HEK293 (cell line): Measurements from ENCODE around the gene TECPR2.
"Not testable (repeated sequence)": the region's sequence is repeated elsewhere in the genome, so short reads cannot be mapped to it uniquely, and the experiment has no call there.

ENCODE experiments used
- CTCF ChIA-PET: fragments of 350-600 bp; formaldehyde crosslinking; extraction: SDS; loops from one replicate; lab custom pipeline; 2021; ENCODE audit warnings: antibody characterized with exemption; lab: Yijun Ruan, JAX
- POLR2A ChIA-PET: fragments of 300-600 bp; formaldehyde crosslinking; extraction: SDS; loops from one replicate; lab custom pipeline; 2020; ENCODE audit warnings: antibody characterized with exemption, inconsistent platforms; lab: Yijun Ruan, JAX
- H3K27ac ChIP-seq: fragments of 200-500 bp; sonication (Bioruptor generic); 2 replicates; pipeline ENCODE4 v1.5.1; 2014; ENCODE audit warnings: low read depth, low read length, control low read depth, inconsistent platforms; ENCODE audit errors: extremely low read depth
- H3K36me3 ChIP-seq, 2 experiments: fragments of 200-500 bp in 1 of 2; sonication (Bioruptor generic) in 1 of 2; 1 replicate in 1 of 2; 2 replicates in 1 of 2; pipeline ENCODE4 v1.5.1; 2014 to 2017; ENCODE audit warnings: inconsistent platforms in 2 of 2, low read length in 2 of 2; ENCODE audit not compliant: control insufficient read depth in 2 of 2, insufficient read depth in 1 of 2
- H3K4me1 ChIP-seq: fragments of 200-500 bp; sonication (Bioruptor generic); 2 replicates; pipeline ENCODE4 v1.5.1; 2014; ENCODE audit warnings: mild to moderate bottlenecking, low read length, inconsistent platforms; ENCODE audit not compliant: control insufficient read depth, insufficient read depth
- H3K4me3 ChIP-seq: 2 replicates; pipeline ENCODE4 v1.5.1; 2011; ENCODE audit warnings: low read depth, mild to moderate bottlenecking, control low read depth, low read length, moderate library complexity
- H3K9me3 ChIP-seq: fragments of 200-500 bp; sonication (Bioruptor generic); 2 replicates; pipeline ENCODE4 v1.5.1; 2014; ENCODE audit warnings: low read depth, low read length, inconsistent platforms; ENCODE audit not compliant: control insufficient read depth, insufficient read depth
- GLI4 ChIP-seq: fragments of 450-650 bp; formaldehyde crosslinking; IDR thresholded peaks from 2 replicates; pipeline ENCODE4 v1.5.1; 2016; ENCODE audit warnings: missing biosample characterization, missing genetic modification characterization
- GLIS1 ChIP-seq: fragments of 450-650 bp; formaldehyde crosslinking; IDR thresholded peaks from 2 replicates; pipeline ENCODE4 v1.5.1; 2016; ENCODE audit warnings: missing biosample characterization, missing genetic modification characterization
- HOXD13 ChIP-seq: sonication (generic); formaldehyde crosslinking; IDR thresholded peaks from 2 replicates; pipeline ENCODE4 v1.8.0; 2022; ENCODE audit warnings: missing genetic modification reagents, borderline replicate concordance
- KLF16 ChIP-seq: fragments of 450-650 bp; formaldehyde crosslinking; IDR thresholded peaks from 2 replicates; pipeline ENCODE4 v1.5.1; 2017; ENCODE audit warnings: missing biosample characterization, missing genetic modification characterization
- MYNN ChIP-seq: fragments of 450-650 bp; formaldehyde crosslinking; IDR thresholded peaks from 2 replicates; pipeline ENCODE4 v1.5.1; 2016; ENCODE audit warnings: missing biosample characterization, missing genetic modification characterization, borderline replicate concordance
- WT1 ChIP-seq: fragments of 450-650 bp; formaldehyde crosslinking; IDR thresholded peaks from 2 replicates; pipeline ENCODE4 v1.5.1; 2016; ENCODE audit warnings: missing biosample characterization, missing genetic modification characterization
- YY1 ChIP-seq: fragments of 450-650 bp; formaldehyde crosslinking; IDR thresholded peaks from 2 replicates; pipeline ENCODE4 v1.5.1; 2018; ENCODE audit warnings: missing biosample characterization, missing genetic modification characterization
- ZBTB1 ChIP-seq: fragments of 450-650 bp; formaldehyde crosslinking; IDR thresholded peaks from 2 replicates; pipeline ENCODE4 v1.5.1; 2016; ENCODE audit warnings: missing biosample characterization, missing genetic modification characterization
- ZBTB8A ChIP-seq: fragments of 450-650 bp; formaldehyde crosslinking; IDR thresholded peaks from 2 replicates; pipeline ENCODE4 v1.5.1; 2016; ENCODE audit warnings: missing biosample characterization, missing genetic modification characterization
- ZEB2 ChIP-seq: fragments of 450-650 bp; formaldehyde crosslinking; IDR thresholded peaks from 2 replicates; pipeline ENCODE4 v1.5.1; 2016; ENCODE audit warnings: missing biosample characterization, missing genetic modification characterization
- ZIC2 ChIP-seq: fragments of 450-650 bp; formaldehyde crosslinking; IDR thresholded peaks from 2 replicates; pipeline ENCODE4 v1.5.1; 2016; ENCODE audit warnings: missing biosample characterization, missing genetic modification characterization
- ZNF112 ChIP-seq: fragments of 450-650 bp; formaldehyde crosslinking; IDR thresholded peaks from 2 replicates; pipeline ENCODE4 v1.5.0; 2017; ENCODE audit warnings: missing biosample characterization, missing genetic modification characterization
- ZNF132 ChIP-seq: fragments of 450-650 bp; formaldehyde crosslinking; IDR thresholded peaks from 2 replicates; pipeline ENCODE4 v1.5.1; 2017; ENCODE audit warnings: missing biosample characterization, missing genetic modification characterization, borderline replicate concordance
- ZNF16 ChIP-seq: fragments of 450-650 bp; formaldehyde crosslinking; IDR thresholded peaks from 2 replicates; pipeline ENCODE4 v1.5.1; 2016; ENCODE audit warnings: low read depth, missing biosample characterization, missing genetic modification characterization
- ZNF202 ChIP-seq: fragments of 450-650 bp; formaldehyde crosslinking; IDR thresholded peaks from 2 replicates; pipeline ENCODE4 v1.5.1; 2016; ENCODE audit warnings: missing biosample characterization, missing genetic modification characterization, borderline replicate concordance
- ZNF221 ChIP-seq: fragments of 450-650 bp; formaldehyde crosslinking; IDR thresholded peaks from 2 replicates; pipeline ENCODE4 v1.5.1; 2017; ENCODE audit warnings: missing biosample characterization, missing genetic modification characterization, borderline replicate concordance
- ZNF311 ChIP-seq: fragments of 450-650 bp; formaldehyde crosslinking; IDR thresholded peaks from 2 replicates; pipeline ENCODE4 v1.5.1; 2017; ENCODE audit warnings: missing biosample characterization, missing genetic modification characterization, borderline replicate concordance
- ZNF426 ChIP-seq: fragments of 450-650 bp; formaldehyde crosslinking; IDR thresholded peaks from 2 replicates; pipeline ENCODE4 v1.5.1; 2017; ENCODE audit warnings: missing biosample characterization, missing genetic modification characterization, mild to moderate bottlenecking, inconsistent platforms, moderate library complexity
- ZNF548 ChIP-seq: fragments of 450-650 bp; formaldehyde crosslinking; IDR thresholded peaks from 2 replicates; pipeline ENCODE4 v1.5.1; 2016; ENCODE audit warnings: missing biosample characterization, missing genetic modification characterization
- ZNF623 ChIP-seq: fragments of 450-650 bp; formaldehyde crosslinking; IDR thresholded peaks from 2 replicates; pipeline ENCODE4 v1.5.1; 2016; ENCODE audit warnings: missing biosample characterization, missing genetic modification characterization
- ZNF654 ChIP-seq: fragments of 450-650 bp; formaldehyde crosslinking; IDR thresholded peaks from 2 replicates; pipeline ENCODE4 v1.5.1; 2016; ENCODE audit warnings: low read depth, missing biosample characterization, missing genetic modification characterization
- ZNF658 ChIP-seq: fragments of 450-650 bp; formaldehyde crosslinking; IDR thresholded peaks from 2 replicates; pipeline ENCODE4; 2016; ENCODE audit warnings: missing biosample characterization, missing genetic modification characterization
- ZNF670 ChIP-seq: fragments of 450-650 bp; formaldehyde crosslinking; IDR thresholded peaks from 2 replicates; pipeline ENCODE4 v1.5.1; 2016; ENCODE audit warnings: missing biosample characterization, missing genetic modification characterization, low read depth
- ZNF707 ChIP-seq: fragments of 450-650 bp; formaldehyde crosslinking; IDR thresholded peaks from 2 replicates; pipeline ENCODE4 v1.5.1; 2016; ENCODE audit warnings: missing biosample characterization, missing genetic modification characterization
- TF ChIP-seq, protein P1 (sequence below): fragments of 450-650 bp; formaldehyde crosslinking; IDR thresholded peaks from 2 replicates; pipeline ENCODE4 v1.5.1; 2016; ENCODE audit warnings: missing biosample characterization, missing genetic modification characterization, borderline replicate concordance
- TF ChIP-seq, protein P2 (sequence below): fragments of 450-650 bp; formaldehyde crosslinking; optimal IDR thresholded peaks from 2 replicates; pipeline ENCODE3; 2016; ENCODE audit warnings: missing biosample characterization, mild to moderate bottlenecking, missing genetic modification characterization

Gene TECPR2

DNA sequence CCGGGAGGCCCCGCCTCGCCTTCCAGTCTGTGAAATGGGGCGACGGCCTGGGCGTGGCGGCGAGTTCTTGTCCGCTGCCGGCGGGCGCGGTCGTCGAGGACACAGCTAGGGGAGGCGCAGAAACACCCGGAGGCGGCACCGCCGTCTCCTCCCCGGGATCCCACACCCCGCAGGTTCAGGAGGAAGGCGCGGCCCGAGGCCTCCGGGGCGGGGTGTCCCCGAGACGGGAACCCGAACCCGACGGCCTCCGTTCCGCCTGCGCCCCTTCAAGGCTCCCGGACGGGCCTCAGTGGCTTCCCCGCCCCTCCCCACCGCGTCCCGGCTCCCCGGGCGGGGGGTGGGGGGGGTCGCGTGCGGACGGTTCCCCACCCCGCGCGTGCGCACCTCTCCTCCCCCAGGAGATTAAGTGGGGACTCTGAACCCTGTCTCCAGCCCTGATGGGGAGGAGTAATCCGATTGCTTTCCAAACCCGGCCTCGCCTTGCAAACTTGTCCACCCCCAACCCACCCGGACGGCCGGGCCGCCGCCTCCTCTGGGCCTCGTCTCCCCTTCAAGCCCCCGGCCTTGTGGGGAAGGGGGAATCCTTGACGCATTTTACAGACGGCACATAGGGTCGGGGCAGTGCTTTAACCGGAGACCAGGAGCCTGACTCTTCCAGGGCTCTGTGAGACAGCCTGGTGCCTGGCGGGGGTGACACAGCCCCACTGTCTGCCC is 182.2 kb downstream of the TECPR2 start:
- ChIA-PET POLR2A (no interaction called here), CTCF (no interaction called here)
- H3K4me3 ChIP-seq, result no peak overlapping the region
- H3K9me3 ChIP-seq, result no peaks in the 10 kb centered on the region
- peaks cover 5% of the 10 kb centered on the region; the same call in 1 of the 2 replicates for H3K4me1 ChIP-seq
- no peak overlapping the region for H3K27ac ChIP-seq
- TF ChIP-seq KLF16 (tag by site-specific recombination), result no peak
- no peak for TF ChIP-seq GLI4 (tag by site-specific recombination)
- H3K36me3 ChIP-seq, result no peaks in the 10 kb centered on the region

DNA sequence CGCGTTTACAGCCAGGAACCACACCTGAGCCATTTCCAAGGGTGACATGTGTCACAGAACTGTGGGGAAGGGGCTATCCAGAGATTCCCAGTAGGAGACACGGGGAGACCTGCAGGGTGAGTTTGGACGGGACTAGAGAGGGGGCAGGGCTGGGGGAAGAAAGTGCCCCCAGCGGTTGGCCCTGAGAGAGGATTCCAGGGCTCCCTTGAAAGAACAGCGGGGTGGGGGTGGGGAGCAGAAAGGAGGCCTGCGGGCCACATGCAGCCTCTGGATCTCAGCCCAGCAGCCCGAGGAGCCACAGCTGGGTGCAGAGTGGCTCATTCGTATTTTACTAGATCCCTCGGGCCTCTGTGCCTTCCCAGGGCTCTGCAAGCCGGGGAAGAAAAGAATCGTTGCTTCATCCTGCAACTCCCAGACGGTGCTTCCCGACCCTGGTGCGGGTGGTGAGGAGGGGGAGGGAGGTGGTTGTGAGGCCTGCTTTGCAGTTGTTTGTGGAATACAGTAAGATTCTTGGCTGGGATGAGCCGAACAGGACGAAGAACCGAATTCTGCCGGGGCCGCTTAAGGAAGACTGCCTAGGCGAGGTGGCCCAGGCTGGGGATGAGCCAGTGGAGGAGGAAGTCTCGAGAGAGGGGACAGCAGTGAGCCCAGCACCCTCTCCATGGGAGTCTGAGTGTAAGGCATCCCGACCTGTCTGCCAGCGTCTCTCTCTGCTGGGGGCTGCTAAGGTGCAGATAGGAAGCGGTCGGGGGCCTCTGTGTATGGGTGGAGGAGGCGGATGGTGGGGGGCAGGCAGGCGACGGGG is 182.9 kb downstream of the TECPR2 start:
- Histone ChIP-seq H3K4me1 (no peaks in the 10 kb centered on the region), H3K36me3 (no peaks in the 10 kb centered on the region), H3K9me3 (no peaks in the 10 kb centered on the region), H3K4me3 (no peak overlapping the region), H3K27ac (no peak overlapping the region)
- CTCF ChIA-PET, result no interaction called here
- TF ChIP-seq ZBTB8A (tag by site-specific recombination) (peak; percentile 34; the same call in 1 of the 2 replicates), ZNF658 (tag by site-specific recombination) (no peak), ZBTB1 (no peak), GLIS1 (tag by site-specific recombination) (0 out of 2 replicates have a peak, but pooled peaks have one; percentile 6), ZIC2 (peak; percentile 64)
- POLR2A ChIA-PET, result no interaction called here

DNA sequence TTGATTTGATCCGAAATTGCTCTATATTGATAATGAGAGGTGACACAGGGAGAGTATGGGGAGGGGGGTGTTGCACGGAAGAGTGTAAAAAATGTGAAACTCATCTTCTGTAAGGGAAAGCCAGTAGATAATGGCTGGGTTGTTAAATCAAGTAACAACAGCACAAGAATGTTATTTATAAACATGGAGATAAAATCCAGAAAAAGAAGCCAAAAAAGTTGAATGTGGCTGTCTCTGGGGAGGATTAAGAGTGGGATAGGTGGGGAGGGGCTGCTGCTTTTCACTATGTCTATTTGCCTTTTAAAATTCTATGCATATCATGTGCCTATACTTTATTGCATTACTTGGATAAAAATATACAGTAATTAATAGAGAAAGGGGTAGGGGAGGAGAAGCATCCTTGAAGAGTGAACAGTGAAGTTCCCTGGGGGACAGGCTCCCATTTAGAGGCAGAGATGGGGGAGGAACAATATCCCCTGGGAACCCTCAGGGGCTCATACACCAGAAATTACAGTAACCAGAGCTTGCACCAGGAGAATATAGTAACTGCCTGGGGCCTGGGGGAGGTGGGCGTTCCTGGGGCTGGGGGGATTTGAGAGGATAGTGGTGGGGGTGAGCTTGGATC is 186.0 kb downstream of the TECPR2 start:
- POLR2A ChIA-PET, result interaction anchor here (0.5 to 0.7 kb wide), 3 partner anchors 10 to 137 kb away, joined by 3 to 10 read pairs (median 4); no protein-coding TSS in a partner anchor
- CTCF ChIA-PET, result interaction anchor here (0.7 kb wide), 1 partner anchor 24 kb away, joined by 3 read pairs; no protein-coding TSS in a partner anchor
- no peak for TF ChIP-seq ZNF112 (tag by site-specific recombination)
- no peak for TF ChIP-seq ZNF221 (tag by site-specific recombination)
- no peak for TF ChIP-seq ZNF16 (tag by site-specific recombination)
- TF ChIP-seq ZNF707 (tag by site-specific recombination), result no peak
- no peak for TF ChIP-seq ZEB2 (tag by site-specific recombination)
- no peak for TF ChIP-seq ZNF202 (tag by site-specific recombination)
- TF ChIP-seq ZNF670 (tag by site-specific recombination), result no peak
- TF ChIP-seq MYNN (tag by site-specific recombination), result no peak
- TF ChIP-seq ZNF132 (tag by site-specific recombination), result no peak
- TF ChIP-seq ZNF426 (tag by site-specific recombination), result no peak
- TF ChIP-seq YY1 (tag by site-specific recombination), result no peak
- TF ChIP-seq ZNF548 (tag by site-specific recombination), result no peak
- no peak for TF ChIP-seq ZNF654 (tag by site-specific recombination)
- TF ChIP-seq, protein P1, sequence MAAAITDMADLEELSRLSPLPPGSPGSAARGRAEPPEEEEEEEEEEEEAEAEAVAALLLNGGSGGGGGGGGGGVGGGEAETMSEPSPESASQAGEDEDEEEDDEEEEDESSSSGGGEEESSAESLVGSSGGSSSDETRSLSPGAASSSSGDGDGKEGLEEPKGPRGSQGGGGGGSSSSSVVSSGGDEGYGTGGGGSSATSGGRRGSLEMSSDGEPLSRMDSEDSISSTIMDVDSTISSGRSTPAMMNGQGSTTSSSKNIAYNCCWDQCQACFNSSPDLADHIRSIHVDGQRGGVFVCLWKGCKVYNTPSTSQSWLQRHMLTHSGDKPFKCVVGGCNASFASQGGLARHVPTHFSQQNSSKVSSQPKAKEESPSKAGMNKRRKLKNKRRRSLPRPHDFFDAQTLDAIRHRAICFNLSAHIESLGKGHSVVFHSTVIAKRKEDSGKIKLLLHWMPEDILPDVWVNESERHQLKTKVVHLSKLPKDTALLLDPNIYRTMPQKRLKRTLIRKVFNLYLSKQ (tag by site-specific recombination), result no peak
- no peak for TF ChIP-seq ZNF311 (tag by site-specific recombination)
- TF ChIP-seq ZNF623 (tag by site-specific recombination), result no peak
- no peak for TF ChIP-seq HOXD13 (CRISPR knock-in tag)
- TF ChIP-seq, protein P2, sequence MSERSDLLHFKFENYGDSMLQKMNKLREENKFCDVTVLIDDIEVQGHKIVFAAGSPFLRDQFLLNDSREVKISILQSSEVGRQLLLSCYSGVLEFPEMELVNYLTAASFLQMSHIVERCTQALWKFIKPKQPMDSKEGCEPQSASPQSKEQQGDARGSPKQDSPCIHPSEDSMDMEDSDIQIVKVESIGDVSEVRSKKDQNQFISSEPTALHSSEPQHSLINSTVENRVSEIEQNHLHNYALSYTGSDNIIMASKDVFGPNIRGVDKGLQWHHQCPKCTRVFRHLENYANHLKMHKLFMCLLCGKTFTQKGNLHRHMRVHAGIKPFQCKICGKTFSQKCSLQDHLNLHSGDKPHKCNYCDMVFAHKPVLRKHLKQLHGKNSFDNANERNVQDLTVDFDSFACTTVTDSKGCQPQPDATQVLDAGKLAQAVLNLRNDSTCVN, result no peak
- TF ChIP-seq WT1 (tag by site-specific recombination), result no peak
- Histone ChIP-seq H3K27ac (no peak overlapping the region), H3K4me3 (no peak overlapping the region), H3K9me3 (no peaks in the 10 kb centered on the region), H3K4me1 (no peaks in the 10 kb centered on the region; the same call in 1 of the 2 replicates), H3K36me3 (no peaks in the 10 kb centered on the region)

DNA sequence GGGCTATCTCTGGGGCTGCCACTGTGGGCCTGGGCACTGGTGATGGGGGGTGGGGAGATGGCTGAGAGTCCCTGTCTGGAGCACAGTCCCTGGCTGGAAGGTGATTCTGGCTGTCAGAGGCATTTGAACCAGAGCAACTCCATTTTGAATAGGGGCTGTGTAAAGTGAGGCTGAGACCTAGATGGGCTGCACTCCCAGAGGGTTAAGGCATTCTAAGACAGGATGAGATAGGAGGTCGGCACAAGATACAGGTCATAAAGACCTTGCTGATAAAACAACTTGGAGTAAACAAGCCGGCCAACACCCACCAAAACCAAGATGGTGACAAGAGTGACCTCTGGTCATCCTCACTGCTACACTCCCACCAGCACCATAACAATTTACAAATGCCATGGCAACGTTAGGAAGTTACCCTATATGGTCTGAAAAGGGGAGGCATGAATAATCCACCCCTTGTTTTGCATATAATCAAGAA is 188.2 kb downstream of the TECPR2 start:
- H3K36me3 ChIP-seq, H3K27ac ChIP-seq, H3K9me3 ChIP-seq, H3K4me3 ChIP-seq, POLR2A ChIA-PET, CTCF ChIA-PET, H3K4me1 ChIP-seq: not testable (repeated sequence)
